ENCODE data around the gene RFX7.
"Not testable (repeated sequence)": the region's sequence is repeated elsewhere in the genome, so short reads cannot be mapped to it uniquely, and the experiment has no call there.

RFX7 gene

DNA sequence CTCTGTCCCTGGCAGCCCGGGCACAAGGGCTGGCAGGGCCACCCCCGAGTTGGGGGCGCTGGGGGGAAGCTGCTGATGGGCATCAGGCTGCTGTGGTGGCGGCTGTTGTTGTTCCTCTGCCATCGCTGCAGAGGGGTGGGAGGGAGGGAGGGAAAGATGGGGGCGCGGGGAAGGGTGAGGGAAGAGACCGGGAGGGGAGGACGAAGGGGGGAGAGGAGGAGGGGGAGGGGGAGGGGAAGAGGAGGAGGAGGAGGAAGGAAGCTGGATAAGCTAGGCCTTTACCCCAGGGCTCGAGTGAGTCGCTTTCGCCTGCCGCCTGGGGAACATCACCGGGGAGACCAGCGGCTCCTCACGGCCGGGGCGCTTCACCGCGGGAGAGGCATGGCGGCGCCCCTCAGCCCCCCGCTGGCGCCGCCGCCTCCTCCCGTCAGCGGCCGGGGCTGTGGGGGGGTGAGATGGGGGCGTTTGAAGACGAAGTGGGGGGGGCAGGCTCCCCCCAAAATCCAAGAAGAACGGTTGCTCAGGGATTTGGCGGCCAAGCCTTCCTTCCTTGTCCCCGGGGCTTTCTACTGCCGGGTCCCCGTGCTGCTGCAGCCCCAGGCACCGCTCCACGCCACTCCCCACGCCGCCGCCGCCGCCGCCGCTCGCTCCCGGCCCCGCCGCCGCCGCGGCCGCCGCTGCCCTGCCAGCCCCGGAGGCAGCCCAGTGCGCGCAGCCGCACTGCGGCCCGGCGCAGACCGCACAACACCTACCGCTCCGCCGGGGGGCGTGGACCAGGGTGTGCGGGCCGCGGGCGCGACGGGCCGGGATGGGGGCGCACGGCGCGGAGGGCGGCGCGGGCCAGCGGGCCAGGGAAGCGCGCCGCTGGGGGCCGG, at the start of gene RFX7:
RFX7 (minus strand) TSS at position 717 of the 875 bp plus-strand sequence; CDS start at position 123, 594 bp downstream.
- peak; percentile 35 for DNase-seq (ENCODE audit: low read depth)
- peak within 1 kb of the TSS; percentile 75 for H3K4me3 ChIP-seq (ENCODE audit: low read depth, low read length)

DNA sequence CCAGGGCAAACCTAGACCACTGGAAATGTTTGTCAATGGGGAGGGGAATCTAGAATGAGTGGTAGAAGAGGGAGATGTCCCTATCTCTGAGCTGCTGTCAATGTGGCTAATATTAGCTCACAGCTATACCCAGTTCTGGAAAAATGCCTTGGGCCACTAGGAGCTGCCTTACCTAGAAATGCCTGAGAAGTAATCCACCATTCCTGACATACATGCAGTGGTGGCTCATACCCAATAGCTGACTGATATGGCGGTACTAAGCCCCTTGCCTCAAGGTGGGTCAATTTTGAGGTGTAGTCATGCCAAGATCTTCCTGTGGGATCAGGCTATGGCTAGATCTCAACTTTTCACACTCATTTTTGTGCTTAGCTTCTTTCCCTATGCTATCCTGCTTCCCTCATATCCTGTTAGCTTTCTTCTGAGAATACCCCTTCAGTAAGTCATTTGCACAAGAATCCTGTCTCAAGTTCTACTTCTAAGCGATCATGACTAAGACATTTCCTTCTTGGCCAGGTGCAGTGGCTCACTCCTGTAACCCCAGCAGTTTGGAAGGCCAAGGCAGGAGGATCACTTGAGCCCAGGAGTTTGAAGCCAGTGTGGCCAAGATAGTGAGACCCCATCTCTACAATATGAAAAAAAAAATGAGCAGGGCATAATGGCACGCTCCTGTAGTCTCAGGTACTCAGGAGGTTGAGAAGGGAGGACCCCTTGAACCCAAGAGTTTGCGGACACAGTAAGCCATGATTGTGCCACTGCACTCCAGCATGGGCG, 49.1 kb upstream of the RFX7 start:
- DNase-seq (ENCODE audit: low read depth), result no peak
- no peak overlapping the region for H3K4me3 ChIP-seq (ENCODE audit: low read depth, low read length)

DNA sequence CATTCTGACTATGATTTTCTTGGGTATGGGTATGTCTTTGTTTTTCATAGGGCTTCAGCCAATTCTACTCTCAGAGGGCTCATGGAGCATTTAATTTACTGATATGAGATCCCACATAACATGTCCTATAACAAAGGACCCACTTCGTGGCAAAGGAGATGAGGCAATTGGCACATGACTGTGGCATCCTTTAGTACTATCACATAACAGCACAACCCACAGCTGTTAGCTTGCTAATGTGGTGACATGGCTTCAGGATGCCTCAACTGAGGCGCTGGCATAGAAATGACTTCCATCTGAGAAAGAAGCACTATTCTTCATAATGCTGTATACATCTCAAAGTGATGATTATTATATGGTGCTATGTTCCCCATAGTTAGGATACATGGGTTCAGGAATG, 48.1 kb upstream of the RFX7 start:
- H3K4me3 ChIP-seq (ENCODE audit: low read depth, low read length), result no peak overlapping the region
- DNase-seq (ENCODE audit: low read depth), result no peak

DNA sequence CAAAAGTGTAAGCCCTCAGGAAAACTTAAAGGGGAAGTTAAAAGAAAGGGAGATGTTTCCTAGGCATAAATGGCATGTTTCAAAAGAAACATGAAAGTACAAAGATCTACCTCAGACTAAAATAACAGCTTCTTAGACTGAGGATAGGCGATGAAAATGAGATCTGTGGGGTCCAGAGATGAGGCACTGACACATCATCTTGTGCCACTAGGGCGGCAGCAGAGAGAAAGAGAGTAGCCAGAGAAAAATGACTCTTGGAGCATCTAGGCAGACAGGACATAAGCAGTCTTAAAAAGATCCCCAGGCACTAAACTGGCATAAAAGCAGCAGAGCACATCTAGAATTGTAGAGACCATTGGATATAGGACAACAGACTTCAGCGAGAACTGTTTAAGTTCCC, 42.5 kb upstream of the RFX7 start:
- DNase-seq (ENCODE audit: low read depth), result no peak
- H3K4me3 ChIP-seq (ENCODE audit: low read depth, low read length), result no peak overlapping the region

- no peak overlapping the region for H3K4me3 ChIP-seq (ENCODE audit: low read depth, low read length)
- no peak for DNase-seq (ENCODE audit: low read depth)
Observed at GRCh38 chr15:56281145-56281544, 37.5 kb upstream of the RFX7 start.

DNA sequence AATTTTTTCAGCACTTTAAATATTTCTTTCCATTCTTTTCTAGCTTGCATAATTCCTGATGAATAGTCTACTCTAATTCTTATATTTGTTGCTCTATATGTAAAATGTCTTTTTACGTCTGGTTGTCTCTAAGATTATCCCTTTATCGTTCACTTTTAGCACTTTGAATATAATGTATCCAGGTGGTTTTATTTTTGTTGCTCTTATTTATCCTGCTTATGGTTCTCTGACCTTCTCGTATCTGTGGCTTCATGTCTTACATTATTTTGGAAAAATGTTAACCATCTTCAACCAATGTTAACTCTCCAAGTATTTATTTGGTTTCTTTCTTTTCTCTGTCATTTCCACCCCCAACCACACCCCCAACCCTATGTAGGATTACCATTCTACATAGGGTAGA, 30.0 kb upstream of the RFX7 start:
- no peak overlapping the region for H3K4me3 ChIP-seq (ENCODE audit: low read depth, low read length)
- DNase-seq (ENCODE audit: low read depth), result no peak

- DNase-seq (ENCODE audit: low read depth), result no peak
- no peak overlapping the region for H3K4me3 ChIP-seq (ENCODE audit: low read depth, low read length)
Observed at GRCh38 chr15:56272454-56272853, 28.8 kb upstream of the RFX7 start.

- not testable (repeated sequence) for DNase-seq (ENCODE audit: low read depth); H3K4me3 ChIP-seq (ENCODE audit: low read depth, low read length)
Observed at GRCh38 chr15:56266465-56266864, 22.8 kb upstream of the RFX7 start.

GRCh38 chr15:56261854-56262509, 18.3 kb upstream of the RFX7 start:
- DNase-seq (ENCODE audit: low read depth), result no peak
- H3K4me3 ChIP-seq (ENCODE audit: low read depth, low read length), result no peak overlapping the region

GRCh38 chr15:56257306-56257705, 13.6 kb upstream of the RFX7 start:
- H3K4me3 ChIP-seq (ENCODE audit: low read depth, low read length); DNase-seq (ENCODE audit: low read depth): not testable (repeated sequence)

DNA sequence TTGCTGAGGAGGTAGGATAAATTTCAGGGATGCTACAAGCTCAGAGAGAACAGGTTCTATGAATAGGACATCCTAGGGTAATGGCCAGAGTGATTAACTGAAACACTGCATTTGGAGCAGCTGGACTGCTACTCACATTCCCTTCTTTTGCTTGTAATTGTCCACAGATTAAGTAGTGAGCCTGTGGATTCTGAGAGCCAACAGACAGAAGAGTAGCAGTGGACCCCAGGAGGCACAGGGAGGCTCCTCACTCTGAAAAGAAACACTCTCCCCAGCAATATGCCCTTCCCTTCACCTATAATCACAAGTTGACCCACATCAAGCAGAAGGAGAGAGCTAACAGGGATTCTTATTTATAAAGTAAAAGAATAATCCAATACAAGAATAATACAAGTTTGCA, 10.6 kb upstream of the RFX7 start:
- H3K4me3 ChIP-seq (ENCODE audit: low read depth, low read length), result no peak overlapping the region
- no peak for DNase-seq (ENCODE audit: low read depth)

DNA sequence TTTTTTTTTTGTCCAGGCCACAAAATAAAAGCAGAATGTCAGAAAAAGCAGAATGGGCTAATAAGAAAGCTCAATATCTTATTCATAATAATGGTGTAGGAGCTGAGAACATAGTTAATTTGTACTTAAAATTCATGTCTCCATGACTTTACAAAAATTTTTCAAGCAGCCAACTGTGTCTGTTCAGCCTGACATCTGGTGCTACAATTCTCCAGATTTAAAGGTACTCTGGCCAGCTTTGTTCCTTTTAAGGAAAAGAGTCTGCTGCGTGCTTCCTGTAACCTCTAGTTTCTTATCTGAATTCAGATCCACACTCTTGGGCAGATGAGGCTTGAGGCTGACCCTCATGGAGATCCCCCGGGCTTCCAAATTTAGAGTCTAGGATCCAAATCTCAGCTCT, 8.7 kb upstream of the RFX7 start:
- no peak overlapping the region for H3K4me3 ChIP-seq (ENCODE audit: low read depth, low read length)
- DNase-seq (ENCODE audit: low read depth), result no peak

GRCh38 chr15:56251315-56252095, 7.8 kb upstream of the RFX7 start:
- no peak for DNase-seq (ENCODE audit: low read depth)
- no peak overlapping the region for H3K4me3 ChIP-seq (ENCODE audit: low read depth, low read length)

GRCh38 chr15:56250626-56251025, 6.9 kb upstream of the RFX7 start:
- H3K4me3 ChIP-seq (ENCODE audit: low read depth, low read length), result no peak overlapping the region
- DNase-seq (ENCODE audit: low read depth), result no peak

GRCh38 chr15:56249092-56249491, 5.4 kb upstream of the RFX7 start:
- DNase-seq (ENCODE audit: low read depth), result peak; percentile 21
- H3K4me3 ChIP-seq (ENCODE audit: low read depth, low read length), result no peak overlapping the region

- no peak for DNase-seq (ENCODE audit: low read depth)
- no peak overlapping the region for H3K4me3 ChIP-seq (ENCODE audit: low read depth, low read length)
Observed at GRCh38 chr15:56248311-56248992, 4.8 kb upstream of the RFX7 start.

DNA sequence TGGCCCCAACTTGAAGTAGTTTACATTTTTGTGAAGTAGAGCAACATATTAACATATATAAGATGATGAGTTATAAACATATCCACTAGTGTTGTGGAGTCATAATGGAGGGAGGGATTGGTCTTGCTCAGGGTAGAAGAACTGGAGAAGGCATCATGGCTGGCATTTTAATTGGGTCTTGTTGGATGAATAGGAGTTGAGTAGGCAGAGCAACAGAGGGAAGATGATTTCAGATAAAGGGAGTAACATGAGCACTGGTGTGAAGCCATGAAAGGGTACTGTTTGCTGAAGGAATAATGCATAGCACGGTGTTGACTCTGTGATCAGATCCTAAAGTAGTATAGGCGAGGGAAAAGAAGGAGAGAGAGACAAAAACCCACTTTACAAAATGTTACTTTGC, 3.6 kb upstream of the RFX7 start:
- DNase-seq (ENCODE audit: low read depth), result no peak

GRCh38 chr15:56245871-56246814, 2.5 kb upstream of the RFX7 start:
- H3K4me3 ChIP-seq (ENCODE audit: low read depth, low read length), result peak overlapping the region; percentile 20
- peak; percentile 43 for DNase-seq (ENCODE audit: low read depth)

More for the DNA sequence above, 3.6 kb upstream of the RFX7 start:
- no peak overlapping the region for H3K4me3 ChIP-seq (ENCODE audit: low read depth, low read length)

Measured in skeletal muscle cell (primary cell).